GM12874 (cell line): ENCODE results near the gene LRRC52.

Experiments used
- CTCF ChIP-seq: IDR thresholded peaks from 2 replicates; pipeline ENCODE4 v1.5.1; 2011; ENCODE audit warnings: low read depth, mild to moderate bottlenecking, control low read depth, low read length, moderate library complexity; ENCODE audit not compliant: insufficient read depth

LRRC52 gene

DNA sequence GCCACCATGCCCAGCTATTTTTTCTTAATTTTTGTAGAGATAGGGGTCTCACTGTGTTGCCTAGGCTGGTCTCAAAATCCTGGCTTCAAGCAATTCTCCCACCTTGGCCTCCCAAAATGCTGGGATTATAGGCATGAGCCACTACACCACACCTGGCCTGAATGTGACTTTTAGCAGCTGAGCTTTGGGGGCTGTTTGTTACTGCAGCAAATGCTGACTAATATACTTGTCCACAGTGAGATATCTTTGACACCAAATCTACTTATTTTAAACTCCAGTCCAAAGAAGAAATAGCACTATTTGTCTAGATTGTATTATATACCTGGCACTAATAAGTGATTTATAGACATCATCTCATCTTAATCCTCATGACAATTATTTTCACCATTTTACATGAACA lies 30.5 kb downstream of the LRRC52 start:
- no peak for TF ChIP-seq CTCF

- TF ChIP-seq CTCF, result no peak
Measured at GRCh38 chr1:165575468-165576099, 31.8 kb downstream of the LRRC52 start.

DNA sequence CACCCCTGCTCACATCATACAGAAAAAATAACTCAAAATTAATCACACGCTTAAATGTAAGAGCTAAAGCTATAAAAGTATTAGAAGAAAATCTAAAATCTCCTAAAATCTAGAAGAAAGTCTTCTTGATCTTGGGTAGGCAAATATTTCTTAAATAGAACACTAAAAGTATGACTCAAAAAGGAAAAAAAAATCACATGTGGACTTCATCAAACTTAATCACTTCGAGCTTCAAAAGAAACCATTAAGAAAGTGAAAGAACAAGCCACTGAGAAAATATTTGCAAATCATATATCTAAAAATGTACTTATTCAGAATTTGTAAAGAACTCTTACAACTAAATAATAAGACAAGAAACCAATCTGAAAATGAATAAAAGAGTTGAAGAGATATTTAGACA lies 32.7 kb downstream of the LRRC52 start:
- TF ChIP-seq CTCF, result no peak

GRCh38 chr1:165577707-165578106 lies 33.9 kb downstream of the LRRC52 start:
- no peak for TF ChIP-seq CTCF

- no peak for TF ChIP-seq CTCF
Measured at GRCh38 chr1:165580931-165581871, 37.4 kb downstream of the LRRC52 start.

DNA sequence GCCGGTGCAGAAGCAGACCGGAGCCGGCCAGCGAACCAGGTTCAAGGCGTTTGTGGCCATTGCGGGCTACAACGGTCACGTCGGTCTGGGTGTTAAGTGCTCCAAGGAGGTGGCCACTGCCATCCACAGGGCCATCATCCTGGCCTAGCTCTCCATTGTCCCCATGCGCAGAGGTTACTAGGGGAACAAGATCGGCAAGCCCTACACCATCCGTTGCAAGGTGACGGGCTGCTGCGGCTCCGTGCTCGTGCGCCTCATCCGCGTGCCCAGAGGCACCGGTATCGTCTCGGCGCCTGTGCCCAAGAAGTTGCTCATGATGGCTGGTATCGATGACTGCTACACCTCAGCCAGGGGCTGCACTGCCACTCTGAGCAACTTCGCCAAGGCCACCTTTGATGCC lies 38.1 kb downstream of the LRRC52 start:
- no peak for TF ChIP-seq CTCF

DNA sequence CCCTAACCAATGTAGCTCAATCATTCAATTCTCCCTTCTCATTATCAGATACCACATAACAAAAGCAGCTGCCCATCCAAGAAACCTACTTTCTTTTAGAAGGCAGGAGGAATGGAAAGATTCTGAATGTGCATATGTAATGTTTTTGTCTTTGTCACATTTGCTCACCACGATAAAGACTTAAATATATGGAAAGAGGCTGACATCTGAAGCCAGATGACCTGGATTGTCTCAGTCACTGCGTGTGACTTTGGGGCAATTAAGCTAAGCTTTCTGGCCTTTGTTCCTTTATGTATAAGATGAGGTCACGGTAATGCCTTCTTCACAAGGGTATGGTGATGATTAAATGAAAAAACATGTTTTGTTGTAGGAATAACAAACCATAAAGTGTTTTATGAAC lies 42.6 kb downstream of the LRRC52 start:
- TF ChIP-seq CTCF, result no peak
